Mononuclear cell (primary cell): ENCODE measurements around the gene JMJD8. TPM values are rescaled to one million over a fixed set of nuclear protein-coding genes. Genes with fewer than 3 reads are reported as not detected.
"Not testable (repeated sequence)": the region's sequence is repeated elsewhere in the genome, so short reads cannot be mapped to it uniquely, and the experiment has no call there.

Experiments used
- H3K27me3 ChIP-seq: 2 replicates; pipeline ENCODE4 v1.6.0; 2011; ENCODE audit warnings: low read length, control low read depth; ENCODE audit not compliant: insufficient read depth
- H3K4me1 ChIP-seq: 2 replicates; pipeline ENCODE4 v1.5.1; 2011; ENCODE audit warnings: mild to moderate bottlenecking, low read length, control low read depth; ENCODE audit not compliant: insufficient read depth
- H3K4me3 ChIP-seq: 2 replicates; pipeline ENCODE4 v1.5.1; 2011; ENCODE audit warnings: mild to moderate bottlenecking, low read length, moderate library complexity
- H3K9me3 ChIP-seq: 2 replicates; pipeline ENCODE4 v1.5.1; 2011; ENCODE audit warnings: low read depth, mild to moderate bottlenecking, control low read depth, low read length
- total RNA-seq: library from RNA; depleted of rRNA; stranded (reverse); fragments of >200 nt; gene quantifications from one replicate; pipeline ENCODE4 v1.2.3, GENCODE V29; 2012

Gene JMJD8
- total RNA-seq, 1 donor, result 25.0 TPM

GRCh38 chr16:693364-693763 lies 9.2 kb upstream of the JMJD8 start:
- H3K9me3 ChIP-seq, result no peaks in the 10 kb centered on the region
- H3K4me1 ChIP-seq, result peaks cover 36% of the 10 kb centered on the region
- H3K27me3 ChIP-seq, result peaks cover 26% of the 10 kb centered on the region
- no peak overlapping the region for H3K4me3 ChIP-seq

GRCh38 chr16:692356-693108 lies 8.4 kb upstream of the JMJD8 start:
- H3K4me1 ChIP-seq, result peaks cover 36% of the 10 kb centered on the region

GRCh38 chr16:691242-691641 lies 7.1 kb upstream of the JMJD8 start:
- H3K4me3 ChIP-seq, H3K9me3 ChIP-seq: not testable (repeated sequence)
- peaks cover 35% of the 10 kb centered on the region for H3K4me1 ChIP-seq
- peaks cover 24% of the 10 kb centered on the region for H3K27me3 ChIP-seq

More at GRCh38 chr16:692356-693108, 8.4 kb upstream of the JMJD8 start:
- H3K4me3 ChIP-seq, result no peak overlapping the region
- H3K9me3 ChIP-seq, result no peaks in the 10 kb centered on the region
- peaks cover 26% of the 10 kb centered on the region for H3K27me3 ChIP-seq

- H3K27me3 ChIP-seq, result peaks cover 14% of the 10 kb centered on the region
- H3K4me1 ChIP-seq, result peaks cover 31% of the 10 kb centered on the region
- H3K4me3 ChIP-seq, result peak overlapping the region; percentile 63
- H3K9me3 ChIP-seq, result no peaks in the 10 kb centered on the region
Observed at GRCh38 chr16:689175-689897, 5.2 kb upstream of the JMJD8 start.

- no peak overlapping the region for H3K4me3 ChIP-seq
- H3K9me3 ChIP-seq, result no peaks in the 10 kb centered on the region
- H3K27me3 ChIP-seq, result peaks cover 6% of the 10 kb centered on the region
- H3K4me1 ChIP-seq, result peaks cover 43% of the 10 kb centered on the region
Observed at GRCh38 chr16:687499-687898, 3.4 kb upstream of the JMJD8 start.

GRCh38 chr16:686459-687260 lies 2.5 kb upstream of the JMJD8 start:
- no peak overlapping the region for H3K4me3 ChIP-seq
- H3K4me1 ChIP-seq, result peaks cover 50% of the 10 kb centered on the region
- no peaks in the 10 kb centered on the region for H3K9me3 ChIP-seq
- no peaks in the 10 kb centered on the region for H3K27me3 ChIP-seq

- no peaks in the 10 kb centered on the region for H3K27me3 ChIP-seq
- H3K9me3 ChIP-seq, result no peaks in the 10 kb centered on the region
- H3K4me1 ChIP-seq, result peaks cover 57% of the 10 kb centered on the region
- H3K4me3 ChIP-seq, result no peak overlapping the region
Observed at GRCh38 chr16:685967-686366, 1.8 kb upstream of the JMJD8 start.

GRCh38 chr16:684961-685696 lies 995 bp upstream of the JMJD8 start:
- H3K4me3 ChIP-seq, result no peak overlapping the region
- H3K4me1 ChIP-seq, result peaks cover 57% of the 10 kb centered on the region
- no peaks in the 10 kb centered on the region for H3K27me3 ChIP-seq
- no peaks in the 10 kb centered on the region for H3K9me3 ChIP-seq

GRCh38 chr16:683396-684070 lies 601 bp downstream of the JMJD8 start:
- H3K4me1 ChIP-seq, result peaks cover 52% of the 10 kb centered on the region
- no peaks in the 10 kb centered on the region for H3K27me3 ChIP-seq
- no peaks in the 10 kb centered on the region for H3K9me3 ChIP-seq
- peak overlapping the region; percentile 44 for H3K4me3 ChIP-seq

- H3K4me3 ChIP-seq, result no peak overlapping the region
- H3K4me1 ChIP-seq, result peaks cover 52% of the 10 kb centered on the region
- no peaks in the 10 kb centered on the region for H3K9me3 ChIP-seq
- no peaks in the 10 kb centered on the region for H3K27me3 ChIP-seq
Observed at GRCh38 chr16:682493-683395, 1.4 kb downstream of the JMJD8 start.

GRCh38 chr16:681746-682427 lies 2.2 kb downstream of the JMJD8 start:
- Histone ChIP-seq H3K9me3 (no peaks in the 10 kb centered on the region), H3K27me3 (no peaks in the 10 kb centered on the region), H3K4me1 (peaks cover 52% of the 10 kb centered on the region), H3K4me3 (no peak overlapping the region)

GRCh38 chr16:680967-681745 lies 3.0 kb downstream of the JMJD8 start:
- Histone ChIP-seq H3K4me1 (peaks cover 52% of the 10 kb centered on the region), H3K27me3 (no peaks in the 10 kb centered on the region), H3K4me3 (peak overlapping the region; percentile 72), H3K9me3 (no peaks in the 10 kb centered on the region)
